HG03175 (cell line): ENCODE data around the gene ZCCHC2.

Source experiments
- ATAC-seq: cut with Tn5 transposase; IDR thresholded peaks from one replicate; pipeline ENCODE4 v1.9.1; 2021; ENCODE audit warnings: mild to moderate bottlenecking, moderate library complexity; ENCODE audit not compliant: unreplicated experiment

Gene ZCCHC2

DNA sequence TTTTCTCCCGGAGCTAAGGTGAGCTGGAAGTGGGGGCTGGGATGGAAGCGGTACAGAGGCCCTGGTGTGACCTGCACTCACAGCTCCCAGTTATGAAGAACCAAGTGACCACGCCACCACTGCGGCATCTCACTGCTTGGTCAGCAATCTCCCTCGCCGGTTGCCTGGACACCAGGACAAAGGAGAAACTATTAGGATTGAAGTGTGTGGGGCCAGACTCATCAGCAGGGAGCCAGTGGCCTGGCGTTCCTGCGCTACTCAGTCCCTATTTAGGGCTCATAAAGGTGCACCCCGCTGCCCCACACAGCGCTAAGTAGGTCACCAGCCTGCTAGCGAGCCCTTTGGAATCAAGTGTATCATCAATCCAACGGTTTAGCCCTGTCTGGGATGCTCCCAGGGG, 82.9 kb downstream of the ZCCHC2 start:
- no peak for ATAC-seq

DNA sequence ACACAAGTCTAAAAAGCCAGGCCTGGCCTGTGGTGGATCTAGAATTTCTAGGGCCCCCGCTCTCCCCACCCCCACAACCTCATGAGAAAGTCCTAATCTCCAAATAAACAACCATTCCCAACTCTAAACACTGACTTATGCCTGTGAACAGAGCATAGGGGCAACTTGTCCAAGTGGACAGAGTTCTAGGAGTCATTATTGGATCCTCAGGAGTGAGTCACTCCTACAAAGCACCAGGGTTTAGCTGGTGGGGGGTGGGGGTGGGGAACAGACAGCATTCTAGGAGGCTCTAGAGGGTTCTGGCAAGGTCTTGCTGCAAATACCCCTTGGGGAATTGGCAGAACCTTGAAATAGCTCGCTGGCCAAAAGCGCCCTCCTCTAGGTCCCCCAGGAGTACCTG, 83.3 kb downstream of the ZCCHC2 start:
- ATAC-seq: no peak

DNA sequence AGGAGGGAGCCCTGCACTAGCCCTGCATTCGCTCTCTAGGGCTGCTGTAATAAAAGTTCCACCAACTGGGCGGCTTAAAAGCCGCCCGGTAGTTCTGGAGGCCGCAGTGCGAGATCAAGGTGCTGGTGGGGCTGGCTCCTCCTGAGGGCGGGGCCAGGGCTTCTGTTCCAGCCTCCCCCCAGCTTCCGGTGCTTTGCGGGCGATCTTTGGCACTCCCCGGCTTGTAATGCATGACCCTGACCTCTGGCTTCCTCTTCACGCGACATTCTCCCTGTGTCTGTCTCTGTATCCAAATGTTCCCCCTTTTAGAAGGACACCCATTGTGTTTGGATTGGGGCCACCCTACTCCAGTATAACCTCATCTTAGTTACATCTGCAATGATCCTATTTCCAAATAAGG, 84.5 kb downstream of the ZCCHC2 start:
- no peak for ATAC-seq

- ATAC-seq: no peak
Observed at GRCh38 chr18:62607708-62608428, 85.0 kb downstream of the ZCCHC2 start.

DNA sequence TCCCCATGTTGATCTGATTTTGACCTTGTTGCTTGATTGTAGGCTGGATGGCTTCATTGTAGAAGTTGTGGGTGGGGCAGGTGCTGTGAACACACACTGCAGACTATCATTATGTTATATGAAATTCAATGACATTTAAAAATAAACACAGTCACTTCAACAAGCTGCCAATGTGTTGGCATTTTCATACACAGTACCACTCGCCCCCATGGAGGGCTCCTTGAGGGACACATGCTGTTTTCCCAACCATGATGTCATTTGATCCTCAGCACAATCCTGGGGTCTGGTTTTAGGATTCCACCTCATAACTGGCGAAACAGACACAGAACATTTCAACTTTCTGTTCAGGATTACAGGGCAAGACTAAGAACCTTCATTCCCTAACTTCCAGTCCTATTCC, 86.9 kb downstream of the ZCCHC2 start:
- no peak for ATAC-seq

- no peak for ATAC-seq
Observed at GRCh38 chr18:62610351-62610700, 87.5 kb downstream of the ZCCHC2 start.

- ATAC-seq: no peak
Observed at GRCh38 chr18:62610701-62611411, 88.0 kb downstream of the ZCCHC2 start.

DNA sequence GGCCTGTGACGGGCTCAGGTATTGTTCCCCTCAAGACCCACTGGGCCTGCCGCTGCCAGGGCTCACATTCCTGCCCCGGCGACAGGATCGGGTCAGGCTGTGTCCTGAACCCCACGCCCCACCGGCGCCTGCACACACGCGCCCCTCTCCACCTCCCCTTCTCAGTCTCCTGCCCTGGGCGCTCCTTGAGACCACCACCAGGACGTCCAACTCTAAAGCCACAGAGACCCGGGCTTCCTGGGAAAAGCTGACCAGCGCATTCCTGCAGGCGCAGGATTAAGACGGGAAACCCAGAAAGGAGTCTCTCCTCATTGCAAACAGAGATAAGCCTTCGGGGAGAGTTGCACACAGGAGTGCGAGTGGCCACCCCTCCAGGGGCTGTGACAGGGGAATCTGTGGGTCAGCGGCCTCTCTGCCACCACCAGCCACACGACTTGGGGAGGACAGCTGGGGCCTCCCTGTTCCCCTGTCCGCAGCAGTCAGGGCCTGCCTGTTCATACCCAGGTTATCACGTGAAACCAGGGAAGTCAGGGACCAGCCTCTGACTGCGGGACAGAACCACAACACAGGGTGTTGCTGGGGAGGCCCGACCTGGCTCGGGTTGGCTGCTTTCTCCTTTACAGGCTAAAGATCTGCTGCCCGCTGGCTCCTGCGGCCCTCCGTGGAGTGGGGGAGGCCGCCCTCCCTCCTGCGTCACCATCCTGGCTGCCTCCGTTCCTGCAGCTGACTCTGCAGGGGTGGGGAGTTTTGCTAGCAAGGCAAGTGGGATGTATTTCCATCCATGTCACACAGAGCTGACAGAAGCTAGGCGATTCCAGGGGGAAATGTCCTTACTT, 88.8 kb downstream of the ZCCHC2 start:
- ATAC-seq: no peak

DNA sequence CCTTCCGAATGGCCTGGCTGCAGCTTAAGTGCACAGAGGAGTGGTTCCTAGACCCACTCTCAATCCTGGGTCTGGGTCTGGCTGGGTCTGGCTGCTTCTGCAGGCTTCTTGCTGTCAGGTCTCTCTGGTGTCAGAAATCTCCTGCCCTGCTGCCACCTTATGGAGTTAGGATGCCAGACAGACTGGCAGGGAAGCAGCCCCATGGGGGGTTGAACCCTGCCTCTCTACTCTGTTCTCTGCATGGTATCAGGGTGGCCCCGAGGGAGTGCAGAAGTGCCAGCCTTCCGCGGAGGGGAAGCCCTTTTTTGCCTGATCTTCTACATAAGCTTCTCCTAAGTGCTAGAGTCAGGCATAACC, 89.4 kb downstream of the ZCCHC2 start:
- ATAC-seq: no peak

DNA sequence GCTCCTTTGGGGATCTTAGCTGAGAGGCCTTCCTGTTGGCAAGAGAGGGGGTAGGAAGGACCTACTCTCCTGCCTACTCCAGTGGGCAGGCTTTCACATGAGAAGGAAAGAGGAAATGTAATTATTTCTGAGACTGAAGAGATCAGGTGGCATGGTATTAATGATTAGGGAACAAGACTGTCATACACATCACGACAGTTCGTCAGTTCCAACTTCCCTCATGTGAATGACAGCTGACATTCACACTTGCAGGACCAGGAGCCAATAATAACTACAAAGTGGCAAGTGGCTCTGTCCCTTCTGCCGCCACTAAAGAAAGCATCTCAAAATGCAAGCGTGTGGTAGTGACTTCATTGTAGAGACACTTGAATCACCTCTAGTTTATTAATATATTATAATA, 90.0 kb downstream of the ZCCHC2 start:
- no peak for ATAC-seq

- ATAC-seq: no peak
Observed at GRCh38 chr18:62614494-62614893, 91.7 kb downstream of the ZCCHC2 start.

DNA sequence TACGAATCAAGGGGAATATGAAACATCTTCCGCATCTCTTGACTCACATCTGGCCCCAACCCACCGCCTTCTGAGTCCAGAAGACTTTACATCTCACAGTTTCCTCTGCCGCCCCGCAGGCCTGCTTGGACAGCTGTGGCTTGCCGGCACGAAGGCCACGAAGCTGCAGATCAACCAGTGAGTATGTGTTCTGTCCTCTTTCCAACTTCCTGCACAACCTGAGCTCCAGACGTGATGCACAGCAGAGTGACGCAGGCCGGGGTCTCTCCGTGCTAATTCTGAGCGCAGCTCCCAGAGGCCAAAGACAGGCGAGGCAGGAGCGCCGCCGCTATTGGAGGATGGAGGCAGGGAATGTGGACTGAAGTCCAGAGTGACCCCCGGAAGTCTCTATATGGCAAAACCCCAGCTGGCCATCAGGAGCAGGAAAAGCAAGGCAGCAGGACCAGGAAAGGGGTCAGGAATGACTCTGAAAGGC, 93.5 kb downstream of the ZCCHC2 start:
- no peak for ATAC-seq

GRCh38 chr18:62617793-62618591, 95.2 kb downstream of the ZCCHC2 start:
- no peak for ATAC-seq

- ATAC-seq: no peak
Observed at GRCh38 chr18:62618735-62619134, 95.9 kb downstream of the ZCCHC2 start.

- ATAC-seq: no peak
Observed at GRCh38 chr18:62621546-62621945, 98.7 kb downstream of the ZCCHC2 start.

DNA sequence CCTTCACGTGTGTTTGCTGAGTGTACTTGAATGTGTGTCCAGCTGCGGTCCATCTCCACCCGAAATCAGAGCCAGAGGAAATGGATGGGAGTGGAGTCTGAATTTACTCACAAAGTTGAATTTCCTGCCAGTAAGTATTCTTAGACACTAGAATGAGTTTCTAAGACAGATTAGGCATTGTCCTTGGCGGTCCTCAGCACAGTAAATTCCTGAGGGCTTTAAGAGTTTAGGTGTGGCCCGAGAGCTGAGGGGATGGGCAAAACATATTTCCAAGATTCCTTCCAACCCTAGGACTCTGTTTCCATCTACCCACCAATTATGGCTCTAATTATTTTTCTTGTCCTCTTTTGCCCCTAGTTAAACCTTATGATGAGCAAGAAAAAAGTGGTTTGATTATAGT, 102.2 kb downstream of the ZCCHC2 start:
- no peak for ATAC-seq
